Hematopoietic multipotent progenitor cell treated with erythropoietin and hydrocortisone succinate and interleukin-3 and kit ligand, for 4 days (in vitro differentiated cells): ENCODE results near the gene AFDN.

Experiments
- DNase-seq: peaks from one replicate; pipeline ENCODE4 v3.0.0-alpha.2; 2015

The AFDN gene, protein sequence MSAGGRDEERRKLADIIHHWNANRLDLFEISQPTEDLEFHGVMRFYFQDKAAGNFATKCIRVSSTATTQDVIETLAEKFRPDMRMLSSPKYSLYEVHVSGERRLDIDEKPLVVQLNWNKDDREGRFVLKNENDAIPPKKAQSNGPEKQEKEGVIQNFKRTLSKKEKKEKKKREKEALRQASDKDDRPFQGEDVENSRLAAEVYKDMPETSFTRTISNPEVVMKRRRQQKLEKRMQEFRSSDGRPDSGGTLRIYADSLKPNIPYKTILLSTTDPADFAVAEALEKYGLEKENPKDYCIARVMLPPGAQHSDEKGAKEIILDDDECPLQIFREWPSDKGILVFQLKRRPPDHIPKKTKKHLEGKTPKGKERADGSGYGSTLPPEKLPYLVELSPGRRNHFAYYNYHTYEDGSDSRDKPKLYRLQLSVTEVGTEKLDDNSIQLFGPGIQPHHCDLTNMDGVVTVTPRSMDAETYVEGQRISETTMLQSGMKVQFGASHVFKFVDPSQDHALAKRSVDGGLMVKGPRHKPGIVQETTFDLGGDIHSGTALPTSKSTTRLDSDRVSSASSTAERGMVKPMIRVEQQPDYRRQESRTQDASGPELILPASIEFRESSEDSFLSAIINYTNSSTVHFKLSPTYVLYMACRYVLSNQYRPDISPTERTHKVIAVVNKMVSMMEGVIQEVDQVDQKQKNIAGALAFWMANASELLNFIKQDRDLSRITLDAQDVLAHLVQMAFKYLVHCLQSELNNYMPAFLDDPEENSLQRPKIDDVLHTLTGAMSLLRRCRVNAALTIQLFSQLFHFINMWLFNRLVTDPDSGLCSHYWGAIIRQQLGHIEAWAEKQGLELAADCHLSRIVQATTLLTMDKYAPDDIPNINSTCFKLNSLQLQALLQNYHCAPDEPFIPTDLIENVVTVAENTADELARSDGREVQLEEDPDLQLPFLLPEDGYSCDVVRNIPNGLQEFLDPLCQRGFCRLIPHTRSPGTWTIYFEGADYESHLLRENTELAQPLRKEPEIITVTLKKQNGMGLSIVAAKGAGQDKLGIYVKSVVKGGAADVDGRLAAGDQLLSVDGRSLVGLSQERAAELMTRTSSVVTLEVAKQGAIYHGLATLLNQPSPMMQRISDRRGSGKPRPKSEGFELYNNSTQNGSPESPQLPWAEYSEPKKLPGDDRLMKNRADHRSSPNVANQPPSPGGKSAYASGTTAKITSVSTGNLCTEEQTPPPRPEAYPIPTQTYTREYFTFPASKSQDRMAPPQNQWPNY (N-terminal part only)

DNA sequence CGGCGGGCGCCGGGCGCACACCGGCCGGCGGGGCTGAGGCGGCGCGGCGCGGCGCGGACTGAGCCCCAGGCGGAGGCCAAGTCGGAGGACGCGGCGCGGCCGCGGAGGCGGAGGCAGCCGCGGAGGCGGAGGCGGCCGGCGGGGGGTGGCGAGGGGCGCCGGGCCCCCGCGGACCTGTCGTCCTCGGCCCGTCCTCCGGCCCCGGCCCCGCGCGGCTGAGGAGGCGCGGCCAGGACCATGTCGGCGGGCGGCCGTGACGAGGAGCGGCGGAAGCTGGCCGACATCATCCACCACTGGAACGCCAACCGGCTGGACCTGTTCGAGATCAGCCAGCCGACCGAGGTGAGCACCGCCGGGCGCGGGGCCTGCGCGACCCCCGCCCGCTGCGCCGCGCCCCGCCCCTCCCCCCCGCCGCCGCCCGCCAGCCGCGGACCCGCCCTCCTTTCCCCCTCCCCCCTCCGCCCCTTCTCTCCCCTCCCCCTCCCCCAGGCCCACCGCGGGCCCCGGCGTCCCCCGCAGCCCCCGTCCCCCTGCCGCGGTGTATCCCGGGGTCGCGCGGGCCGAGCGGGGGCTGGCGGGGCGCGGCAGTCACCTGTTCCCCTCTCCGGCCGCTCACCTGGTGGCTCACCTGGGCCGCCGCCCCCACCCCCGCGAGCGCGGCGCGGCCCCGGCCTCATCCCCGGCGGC is at the start of gene AFDN:
Gene AFDN, plus strand, starts transcription at position 16 of the 687 bp plus-strand sequence. Its CDS starts 222 bp downstream, at position 238.
- DNase-seq = no peak

DNA sequence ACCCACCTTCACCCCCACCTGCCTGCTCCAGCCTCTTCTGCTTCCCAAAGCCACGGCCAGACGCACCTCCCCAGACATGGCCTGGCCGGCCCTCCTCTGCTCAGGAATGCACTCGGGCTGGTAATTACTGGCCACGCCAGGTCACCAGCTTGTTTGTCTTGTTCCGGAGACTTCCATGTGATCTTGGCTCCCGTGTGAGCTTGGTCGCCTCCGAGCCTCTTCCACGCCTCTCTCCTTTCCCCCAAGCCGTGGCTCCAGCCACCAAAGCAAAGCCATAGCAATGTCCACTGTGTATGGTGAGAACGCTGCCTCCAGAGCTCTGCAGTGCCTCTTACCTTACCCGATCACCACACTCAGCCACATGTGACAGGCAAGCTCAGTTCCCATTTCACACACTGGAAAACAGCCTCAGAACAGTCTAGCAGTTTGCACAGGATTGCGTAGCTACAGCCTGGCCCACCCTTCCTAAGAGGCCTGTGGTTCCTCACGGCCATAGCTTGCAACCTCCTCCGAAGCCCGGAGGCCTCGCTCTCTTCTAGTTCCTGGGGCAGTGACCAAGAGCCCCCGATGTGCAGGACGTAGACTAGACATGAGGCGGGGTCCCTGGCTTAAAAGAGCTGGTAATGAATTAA is 48.1 kb upstream of the AFDN start:
- no peak for DNase-seq

DNA sequence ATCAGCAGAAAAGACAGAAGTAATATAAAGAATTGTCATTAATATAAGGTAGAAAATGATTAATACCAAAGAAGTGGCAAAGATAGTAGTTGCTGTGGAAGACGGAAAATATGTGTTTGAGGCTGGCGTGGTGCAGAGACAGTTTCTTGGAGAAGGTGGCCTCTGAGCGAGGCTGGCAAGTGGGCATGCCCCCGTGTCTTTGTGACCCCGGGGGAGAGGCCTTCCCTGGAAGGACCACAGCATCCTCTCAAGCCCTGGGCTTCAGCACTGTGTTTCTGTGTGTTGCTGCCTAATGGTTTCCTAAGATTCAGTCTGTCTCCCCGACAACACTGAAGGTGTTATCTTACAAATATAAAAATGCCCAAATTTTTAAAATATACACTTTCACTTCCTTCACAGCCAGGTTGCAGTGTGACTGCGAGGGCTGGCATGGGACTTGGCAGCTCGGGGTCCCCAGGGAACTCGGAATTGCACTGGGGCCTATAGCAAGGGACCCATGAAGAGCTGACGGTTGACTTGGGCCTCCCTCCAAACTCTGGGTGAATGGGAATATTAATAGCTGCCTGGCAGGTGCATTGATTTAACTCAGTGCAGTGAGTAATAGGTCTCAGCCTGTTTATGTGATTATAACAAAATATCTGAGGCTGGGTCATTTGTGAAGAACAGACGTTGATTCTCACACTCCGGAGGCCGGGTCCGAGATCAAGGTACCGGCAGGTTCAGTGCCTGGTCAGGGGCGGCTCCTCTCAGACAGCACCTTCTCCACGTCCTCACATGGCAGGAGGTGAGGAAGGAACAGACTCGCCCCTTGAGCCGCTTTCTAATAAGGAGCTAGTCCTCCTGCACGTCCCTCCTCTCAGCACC is 47.4 kb upstream of the AFDN start:
- no peak for DNase-seq

DNA sequence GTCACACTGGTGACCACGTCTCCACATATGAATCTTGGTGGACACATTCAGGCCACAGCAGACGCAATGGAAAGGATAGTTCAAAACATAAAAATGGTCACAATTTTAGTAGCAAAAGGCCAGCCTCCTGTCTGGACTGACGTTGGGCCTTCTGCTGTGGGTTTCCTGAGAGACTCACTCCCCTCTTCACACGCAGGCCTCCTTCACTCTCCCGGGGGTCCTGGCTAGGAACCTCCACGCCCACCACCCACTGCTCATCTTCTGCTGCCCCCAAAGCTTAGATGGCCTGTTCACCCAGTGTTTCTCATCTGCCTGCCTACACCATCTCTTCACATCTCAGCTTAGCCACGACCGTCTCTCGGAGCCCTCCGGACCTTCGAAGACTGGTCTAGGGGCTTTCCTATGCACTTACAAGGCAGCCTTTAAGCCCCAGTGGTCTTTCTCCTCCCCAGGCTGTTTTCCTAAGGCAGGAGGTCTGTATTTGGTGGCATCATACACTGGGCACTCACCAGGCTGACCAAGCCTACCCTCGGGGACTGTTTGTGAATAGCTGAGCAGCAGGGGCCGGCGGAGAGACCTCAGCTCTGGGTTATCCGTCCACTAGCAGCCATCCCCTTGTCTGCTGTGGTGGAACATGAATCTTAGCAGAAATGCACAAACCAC is 46.6 kb upstream of the AFDN start:
- no peak for DNase-seq

DNA sequence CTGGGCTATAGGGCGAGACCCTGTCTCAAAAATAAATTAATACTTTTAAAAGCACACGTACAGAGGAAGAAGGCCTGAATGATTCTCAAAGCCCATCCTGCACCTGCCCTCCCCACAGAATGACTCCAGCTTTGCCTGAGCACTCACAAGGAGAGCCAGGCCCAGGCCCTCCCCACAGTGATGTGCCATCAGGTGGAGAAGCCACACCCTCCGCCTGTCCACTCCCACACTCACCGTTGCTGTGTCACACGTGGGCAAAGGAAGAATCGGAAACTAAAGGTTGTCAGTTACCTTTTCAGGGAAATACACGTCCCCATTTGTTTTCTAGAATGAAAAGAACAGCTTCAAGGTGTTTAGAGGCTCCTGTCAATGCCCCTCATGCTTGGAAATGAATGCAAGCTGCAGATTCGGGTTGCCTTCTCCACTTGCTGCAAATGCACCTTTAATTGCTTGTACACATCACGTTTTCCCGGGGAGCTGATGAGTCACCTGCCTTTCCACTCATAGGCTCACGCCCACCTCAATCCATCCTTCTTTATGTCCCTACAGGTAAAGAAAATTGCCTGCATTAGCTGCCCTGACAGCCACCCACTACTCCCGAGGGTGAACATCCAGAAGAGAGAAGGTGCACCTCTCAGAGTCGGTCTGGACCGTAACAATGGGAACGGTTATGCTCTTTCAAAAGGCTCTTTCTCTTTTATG is 45.5 kb upstream of the AFDN start:
- DNase-seq = no peak

DNA sequence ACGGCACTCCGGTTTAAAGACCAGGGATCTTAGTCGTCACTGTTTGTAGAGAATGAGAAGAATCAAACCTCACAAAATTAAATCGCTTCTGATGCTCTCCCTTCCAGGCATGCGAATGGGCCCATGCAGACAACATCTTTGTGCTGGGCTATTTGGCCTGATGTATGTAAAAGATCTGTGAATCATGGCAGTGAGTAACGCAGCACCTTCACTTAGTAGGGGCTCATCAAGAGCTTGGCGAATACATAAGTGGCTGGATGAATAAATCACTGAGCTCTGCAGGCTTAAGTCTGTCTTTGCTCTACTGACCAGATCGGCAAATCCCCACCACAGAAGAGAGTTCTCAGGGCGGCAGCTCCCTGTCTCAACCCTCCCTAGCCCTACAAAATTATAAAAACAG is 44.8 kb upstream of the AFDN start:
- no peak for DNase-seq

DNA sequence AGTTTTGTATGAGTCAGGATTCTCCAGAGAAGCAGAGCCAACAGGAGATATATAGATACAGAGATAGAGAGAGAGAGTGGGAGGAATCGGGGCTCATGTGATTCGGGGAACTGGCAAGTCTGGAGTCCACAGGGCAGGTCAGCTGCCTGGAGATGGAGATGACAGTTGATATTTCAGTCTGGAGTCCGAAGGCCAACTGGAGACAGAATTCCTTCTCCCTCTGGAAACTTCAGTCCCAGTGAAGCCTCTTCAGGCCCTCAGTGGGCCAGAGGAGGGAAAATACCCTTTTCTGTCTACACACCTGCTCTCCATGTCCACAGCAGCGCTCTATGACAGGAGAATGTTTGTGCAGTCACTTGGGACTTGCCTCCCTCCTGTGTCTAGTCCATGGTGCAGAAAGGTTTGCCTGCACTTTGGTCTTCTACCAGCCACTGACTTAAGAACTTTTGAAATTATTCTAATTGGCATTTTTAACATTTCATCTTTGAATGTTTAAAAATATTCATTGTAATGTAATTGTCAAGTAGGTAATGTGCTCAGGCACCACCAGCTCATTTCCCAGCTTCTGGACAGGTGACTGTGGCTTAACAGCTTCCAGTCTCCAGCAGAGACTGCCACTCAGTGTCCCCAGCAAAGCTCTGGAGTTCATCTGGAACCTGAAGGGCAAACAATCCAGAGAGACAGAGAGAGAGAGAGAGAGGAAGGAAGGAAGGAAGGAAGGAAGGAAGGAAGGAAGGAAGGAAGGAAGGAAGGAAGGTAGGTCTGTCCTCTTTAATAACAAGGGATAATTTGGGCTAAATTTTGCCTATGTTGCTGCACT is 43.8 kb upstream of the AFDN start:
- DNase-seq = no peak

DNA sequence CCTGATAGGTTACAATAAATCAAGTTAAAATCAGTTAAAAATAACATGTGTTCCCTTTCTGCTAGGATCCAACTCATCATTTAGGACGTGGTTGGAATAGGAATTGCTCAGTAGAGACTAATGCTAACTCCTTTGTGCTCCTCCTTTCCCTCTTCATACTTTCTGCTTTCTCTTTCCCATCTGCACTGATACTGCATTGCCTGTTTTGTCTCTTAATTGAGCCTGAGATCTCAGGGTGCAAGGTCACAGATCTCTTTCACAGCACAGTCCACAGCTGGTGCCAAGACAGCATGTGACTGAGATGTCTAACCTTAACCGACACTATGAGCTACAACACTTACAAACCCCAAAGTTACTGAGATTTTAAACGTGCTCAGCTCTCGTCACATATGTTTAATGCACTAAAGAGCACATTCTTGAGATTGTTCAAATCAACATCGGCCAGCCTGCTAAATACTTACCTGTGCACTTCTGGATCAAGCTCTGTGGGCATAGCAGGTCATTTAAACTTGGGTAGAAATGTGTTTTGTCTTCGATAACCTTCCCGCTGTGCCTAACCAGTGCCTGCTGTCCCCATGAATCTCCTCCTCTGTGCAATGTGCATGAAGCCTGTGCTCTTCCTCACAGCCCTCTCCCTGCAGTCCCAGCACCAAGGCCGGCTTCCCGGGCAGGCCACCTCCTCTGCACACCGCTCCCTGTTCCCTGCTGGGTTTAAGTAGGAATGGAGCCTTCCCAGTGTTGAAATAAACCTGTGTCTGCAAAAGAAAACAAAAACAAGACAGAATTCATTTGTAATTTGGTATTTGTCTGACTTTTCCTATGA is 39.6 kb upstream of the AFDN start:
- DNase-seq = no peak

DNA sequence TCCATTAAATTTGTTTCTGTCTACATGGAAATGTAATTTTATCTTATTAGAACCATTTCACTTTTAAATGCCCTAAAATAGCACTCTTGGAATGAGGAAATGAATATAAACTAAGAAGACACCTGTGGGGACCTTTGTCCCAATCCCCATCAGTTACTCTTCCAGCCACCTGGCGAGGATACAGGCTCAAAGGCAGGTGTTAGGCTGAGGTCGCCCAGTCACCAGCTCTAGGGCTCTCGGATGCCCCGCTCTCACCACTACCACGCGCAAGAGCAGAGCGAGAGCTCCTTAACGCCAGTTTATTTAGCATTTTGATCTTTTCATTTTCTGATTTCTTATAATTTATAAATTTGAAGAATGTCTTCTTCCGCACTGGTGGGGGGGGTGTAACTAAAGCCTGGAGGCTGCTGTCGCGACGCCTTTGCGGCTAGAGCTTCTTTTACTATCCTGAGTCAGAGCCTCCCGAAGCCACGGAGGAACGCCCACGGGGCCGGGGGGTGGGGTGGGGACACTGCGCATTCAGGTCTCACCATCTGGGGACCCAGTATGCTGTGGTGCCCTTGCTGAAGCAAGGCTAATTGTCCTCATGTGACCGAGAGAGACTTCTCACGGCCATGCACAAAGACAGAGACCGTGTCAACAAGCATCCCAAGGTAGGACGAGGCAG is 38.7 kb upstream of the AFDN start:
- DNase-seq = no peak

DNA sequence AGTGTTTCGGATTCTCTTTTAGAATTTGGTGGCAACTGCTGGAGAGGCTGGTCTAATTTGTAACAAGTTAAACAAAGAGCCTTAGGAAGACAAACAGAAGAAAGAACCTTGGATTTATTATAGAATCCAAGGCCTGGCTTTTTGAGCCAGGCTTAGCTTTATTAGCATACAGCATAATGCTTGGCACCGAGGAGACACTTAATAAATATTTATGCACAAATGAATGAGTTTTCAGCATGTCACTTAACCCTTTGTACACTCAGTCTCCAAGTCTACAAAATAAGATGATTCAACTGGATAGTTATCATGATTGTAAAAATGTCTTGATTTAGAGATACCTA is 38.2 kb upstream of the AFDN start:
- DNase-seq = no peak

DNA sequence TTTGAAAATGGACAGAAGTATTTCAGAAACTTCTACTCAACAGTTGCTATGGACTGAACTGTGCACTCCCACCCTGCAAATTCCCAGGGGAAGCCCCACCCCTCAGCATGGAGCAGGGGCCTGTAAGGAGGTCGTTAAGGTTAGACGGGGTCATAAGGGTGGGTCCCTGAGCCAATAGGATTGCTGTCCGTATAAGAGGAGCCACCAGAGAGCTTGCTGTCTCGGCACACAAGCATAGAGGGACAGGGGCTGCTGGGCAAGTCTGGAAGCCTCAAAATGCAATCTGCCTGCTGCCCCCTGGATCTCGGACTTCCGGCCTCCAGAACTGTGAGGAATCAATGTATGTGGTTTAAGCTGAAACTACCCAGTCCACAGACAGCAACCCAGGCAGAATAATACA is 37.4 kb upstream of the AFDN start:
- no peak for DNase-seq

DNA sequence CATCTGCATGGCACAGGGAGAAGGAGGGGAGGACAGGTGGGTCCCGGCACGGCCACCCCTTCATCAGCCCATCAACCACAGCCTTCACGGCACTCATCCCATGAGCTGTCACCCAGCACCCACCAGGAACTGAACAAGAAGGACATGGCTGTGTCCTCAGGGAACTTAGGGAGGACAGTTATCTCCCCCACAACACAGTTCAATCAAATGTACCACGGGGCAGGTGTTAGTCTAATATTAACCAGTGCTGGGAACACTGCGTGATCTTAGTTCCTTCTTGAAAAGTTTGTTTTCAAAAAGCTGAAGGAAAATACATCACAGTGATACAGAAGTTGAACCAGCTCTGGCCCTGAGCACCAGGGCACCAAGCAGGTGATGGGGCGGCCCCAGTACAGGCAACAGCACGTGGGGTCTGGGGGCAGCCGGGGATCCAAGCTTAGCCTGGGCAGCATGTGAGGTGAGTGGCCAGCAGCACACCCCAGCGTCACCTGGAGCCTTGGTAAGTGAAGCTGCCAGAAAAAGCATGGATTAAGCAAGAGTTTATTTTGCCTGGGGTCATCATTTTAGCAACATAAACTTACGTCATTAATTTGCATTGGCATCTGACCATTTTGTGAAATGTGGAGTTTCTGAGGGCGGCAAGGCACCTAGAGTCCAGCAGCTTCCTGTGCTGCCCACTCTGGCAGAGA is 35.5 kb upstream of the AFDN start:
- DNase-seq = no peak

DNA sequence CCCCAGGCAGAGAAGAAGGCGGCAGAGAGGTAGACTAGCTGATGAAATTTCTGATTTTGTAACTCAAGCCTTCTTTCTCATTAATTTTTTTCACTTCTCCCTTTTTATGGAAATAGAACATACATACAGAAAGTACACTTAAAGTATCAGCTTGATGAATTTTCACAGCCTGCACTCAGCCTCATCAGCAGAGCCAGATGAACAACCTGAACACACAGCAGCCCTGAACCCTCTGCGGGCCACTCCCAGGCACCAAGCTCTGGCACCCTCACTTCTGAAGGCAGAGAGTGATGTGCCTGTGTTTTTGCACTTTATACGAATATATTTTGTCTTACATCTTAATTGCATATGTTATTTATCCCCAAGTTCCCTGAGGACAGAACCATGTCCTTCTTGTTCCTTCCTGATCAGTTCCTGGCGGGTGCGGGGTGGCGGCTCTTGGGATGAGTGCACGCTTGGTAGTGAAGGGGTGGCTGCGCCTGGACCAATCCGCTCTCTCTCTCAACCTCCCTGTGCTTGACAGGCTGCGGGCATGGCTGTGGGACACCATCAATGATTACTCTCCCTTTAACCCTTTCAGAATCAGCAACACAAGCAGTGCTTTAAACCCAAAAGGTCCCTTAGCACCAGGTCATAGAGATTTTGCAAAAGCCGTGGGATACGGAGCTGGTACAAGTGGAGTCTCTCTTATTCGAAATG is 34.8 kb upstream of the AFDN start:
- DNase-seq = no peak

DNA sequence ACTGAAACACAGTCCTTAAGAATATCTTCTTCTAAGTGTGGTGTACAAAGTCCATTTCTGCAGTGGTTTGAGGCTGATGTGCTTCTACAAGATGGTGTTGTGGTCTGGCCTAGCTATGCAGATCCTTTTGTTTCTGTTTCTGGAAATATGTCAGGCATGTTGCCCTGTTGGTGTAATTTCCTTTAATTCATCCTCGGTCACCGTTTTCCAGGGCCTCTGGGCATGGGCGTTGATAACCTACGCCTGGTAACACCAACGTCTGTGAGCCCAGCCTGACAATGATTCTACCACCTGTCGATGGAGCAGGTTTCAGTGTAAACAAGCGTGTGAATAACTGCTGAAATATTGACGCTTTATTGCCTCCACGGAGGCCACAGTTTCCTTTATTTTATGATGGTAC is 33.3 kb upstream of the AFDN start:
- no peak for DNase-seq

DNA sequence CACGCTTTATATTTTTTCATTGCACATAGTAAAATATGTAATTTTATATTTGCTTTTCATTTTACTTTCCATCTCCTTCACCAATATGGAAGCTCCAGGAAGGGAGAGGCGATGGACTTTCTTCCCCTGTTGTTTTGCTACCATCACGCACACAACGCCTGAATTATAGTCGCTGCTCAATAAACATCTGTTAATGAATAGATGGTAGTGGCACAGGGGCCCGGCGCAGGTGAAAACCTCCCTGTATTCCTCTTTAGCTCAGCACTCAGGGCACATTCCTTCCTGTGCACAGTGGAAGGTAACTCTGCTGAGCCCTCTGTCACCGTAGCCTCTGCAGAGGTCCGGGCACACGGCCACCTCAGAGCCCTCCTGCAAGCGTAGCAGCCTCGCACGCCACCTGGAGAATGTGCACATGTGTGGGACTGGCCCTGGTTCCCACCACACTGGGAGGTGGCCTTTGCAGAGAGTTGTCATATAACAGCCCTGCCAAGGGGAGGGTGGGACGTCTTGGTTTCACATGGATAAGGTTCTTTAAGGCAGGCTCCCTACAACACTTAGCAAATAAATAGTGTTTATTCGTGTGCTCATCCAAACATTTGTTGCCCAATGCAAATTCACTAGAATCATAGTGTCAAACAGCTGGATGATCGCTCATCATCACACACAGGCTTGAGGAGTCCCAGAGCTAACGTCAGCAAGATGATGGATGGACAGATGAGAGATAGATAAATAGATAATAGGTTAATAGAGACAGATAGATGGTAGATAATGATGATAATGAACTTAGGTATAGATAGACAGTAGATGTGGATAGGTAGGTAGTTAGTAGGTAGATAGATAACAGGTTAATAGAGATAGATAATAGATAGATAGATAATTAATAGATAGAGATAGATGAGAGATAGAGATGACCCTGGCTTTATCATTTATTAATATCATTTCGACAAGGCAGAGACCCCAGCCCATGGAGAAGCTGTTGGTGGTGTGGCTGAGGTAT is 32.3 kb upstream of the AFDN start:
- no peak for DNase-seq
